Uterus (tissue), 4 donors: ENCODE results near the gene ABCC8. TPM values are rescaled to one million over a fixed set of nuclear protein-coding genes. Genes with fewer than 3 reads are reported as not detected.

ENCODE experiments used
- DNase-seq, 2 donors: peaks; one replicate each; pipeline ENCODE4 v3.0.0-alpha.2; 2019 to 2020
- H3K27ac ChIP-seq, 2 donors: fragments of 200-600 bp; sonication (generic); 1 replicate in 1 of 2; 2 replicates in 1 of 2; pipeline ENCODE4 v1.5.1; 2016 to 2018
- H3K27me3 ChIP-seq, 2 donors: fragments of 200-600 bp; sonication (generic); one replicate each; pipeline ENCODE4 v1.5.1; 2018 to 2019; ENCODE audit warnings: control low read depth in 1 of 2
- H3K36me3 ChIP-seq, 2 donors: fragments of 200-600 bp; sonication (generic); one replicate each; pipeline ENCODE4 v1.5.1; 2019; ENCODE audit warnings: control low read depth in 1 of 2
- H3K4me1 ChIP-seq, 2 donors: fragments of 200-600 bp; sonication (generic); one replicate each; pipeline ENCODE4 v1.5.1; 2018 to 2019; ENCODE audit warnings: control low read depth in 1 of 2
- H3K4me3 ChIP-seq, 2 donors: fragments of 200-600 bp; sonication (generic); 1 replicate in 1 of 2; 2 replicates in 1 of 2; pipeline ENCODE4 v1.5.1; 2018 to 2019; ENCODE audit warnings: mild to moderate bottlenecking in 1 of 2
- H3K9me3 ChIP-seq, 2 donors: fragments of 200-600 bp; sonication (generic); one replicate each; pipeline ENCODE4 v1.5.1; 2019; ENCODE audit warnings: control low read depth in 1 of 2
- POLR2A ChIP-seq, 2 donors: fragments of 450-650 bp; IDR thresholded peaks; one replicate each; pipeline ENCODE4 v1.6.1; 2016; ENCODE audit warnings: antibody characterized with exemption in 2 of 2, mild to moderate bottlenecking in 1 of 2, moderate library complexity in 1 of 2
- intact Hi-C: fragments of 100-400 bp; cut with DNase I; formaldehyde crosslinking; loops from one replicate; pipeline ENCODE4 v1.15.1; 2023; ENCODE audit warnings: low total_unique reads
- total RNA-seq, 4 donors: library from RNA; depleted of rRNA in 3 of 4; stranded (reverse); fragments of >200 nt in 3 of 4; gene quantifications; one replicate each; pipeline versions ENCODE4 v1.1.0 to v1.2.4, GENCODE V29; 2014 to 2023
- TF ChIP-seq, protein P1 (sequence below), 4 experiments: fragments of 200-600 bp in 2 of 4; fragments of 450-650 bp in 2 of 4; sonication (generic) in 2 of 4; IDR thresholded peaks; one replicate each; pipeline ENCODE4 v1.5.1; 2016 to 2019; ENCODE audit warnings: antibody characterized with exemption in 4 of 4, mild to moderate bottlenecking in 2 of 4, moderate library complexity in 1 of 4
- donor health status: DM: yes; HTN: yes; CAD: no.

ABCC8 gene
- total RNA-seq, 4 donors from 2014 or later = under 0.01 to 5.5 (median 1.9) TPM; not detected in 1

DNA sequence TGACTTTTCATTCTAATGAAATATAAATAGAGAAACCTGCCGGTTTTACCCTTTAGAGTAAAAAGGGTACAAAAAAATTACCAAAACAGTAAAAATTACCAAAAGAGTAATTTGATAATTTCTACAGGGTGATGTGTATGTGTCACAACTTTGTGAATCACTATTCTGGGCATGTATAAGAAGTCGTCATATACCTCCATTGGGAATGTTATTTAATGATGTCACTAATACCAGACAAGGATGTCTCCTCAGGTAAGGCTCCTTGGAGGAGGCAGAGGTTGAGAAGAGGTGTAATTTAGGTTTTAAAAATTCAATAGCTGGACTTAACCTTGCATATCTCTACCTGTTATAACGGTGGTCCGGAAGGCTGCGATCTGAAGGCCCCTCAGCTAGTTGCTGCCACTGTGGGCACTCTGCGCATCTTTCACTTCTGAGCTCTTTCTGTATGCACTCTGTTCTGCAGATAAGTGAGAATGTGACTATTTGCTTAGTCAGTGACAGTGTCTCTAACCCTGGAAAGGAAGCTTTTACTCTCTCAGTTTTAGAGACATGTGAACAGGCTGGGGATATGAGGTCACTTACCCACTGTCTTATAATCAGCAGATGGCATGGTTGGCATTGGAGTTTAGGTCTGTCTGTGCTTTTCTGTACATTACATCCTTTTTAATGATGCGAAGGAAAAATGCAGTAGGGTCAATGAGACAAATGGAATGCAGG lies 126.0 kb downstream of the ABCC8 start:
- no peak overlapping the region for H3K4me3 ChIP-seq
- TF ChIP-seq POLR2A (IDR thresholded peaks at IDR 0.05) = no peak
- TF ChIP-seq, protein P1, sequence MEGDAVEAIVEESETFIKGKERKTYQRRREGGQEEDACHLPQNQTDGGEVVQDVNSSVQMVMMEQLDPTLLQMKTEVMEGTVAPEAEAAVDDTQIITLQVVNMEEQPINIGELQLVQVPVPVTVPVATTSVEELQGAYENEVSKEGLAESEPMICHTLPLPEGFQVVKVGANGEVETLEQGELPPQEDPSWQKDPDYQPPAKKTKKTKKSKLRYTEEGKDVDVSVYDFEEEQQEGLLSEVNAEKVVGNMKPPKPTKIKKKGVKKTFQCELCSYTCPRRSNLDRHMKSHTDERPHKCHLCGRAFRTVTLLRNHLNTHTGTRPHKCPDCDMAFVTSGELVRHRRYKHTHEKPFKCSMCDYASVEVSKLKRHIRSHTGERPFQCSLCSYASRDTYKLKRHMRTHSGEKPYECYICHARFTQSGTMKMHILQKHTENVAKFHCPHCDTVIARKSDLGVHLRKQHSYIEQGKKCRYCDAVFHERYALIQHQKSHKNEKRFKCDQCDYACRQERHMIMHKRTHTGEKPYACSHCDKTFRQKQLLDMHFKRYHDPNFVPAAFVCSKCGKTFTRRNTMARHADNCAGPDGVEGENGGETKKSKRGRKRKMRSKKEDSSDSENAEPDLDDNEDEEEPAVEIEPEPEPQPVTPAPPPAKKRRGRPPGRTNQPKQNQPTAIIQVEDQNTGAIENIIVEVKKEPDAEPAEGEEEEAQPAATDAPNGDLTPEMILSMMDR (IDR thresholded peaks at IDR 0.05) = no peak
- intact Hi-C loops = no loop called here
- no peaks in the 10 kb centered on the region for H3K27me3 ChIP-seq
- no peak for DNase-seq
- H3K9me3 ChIP-seq = no peaks in the 10 kb centered on the region
- H3K27ac ChIP-seq = no peak overlapping the region
- no peaks in the 10 kb centered on the region for H3K4me1 ChIP-seq
- no peaks in the 10 kb centered on the region for H3K36me3 ChIP-seq

DNA sequence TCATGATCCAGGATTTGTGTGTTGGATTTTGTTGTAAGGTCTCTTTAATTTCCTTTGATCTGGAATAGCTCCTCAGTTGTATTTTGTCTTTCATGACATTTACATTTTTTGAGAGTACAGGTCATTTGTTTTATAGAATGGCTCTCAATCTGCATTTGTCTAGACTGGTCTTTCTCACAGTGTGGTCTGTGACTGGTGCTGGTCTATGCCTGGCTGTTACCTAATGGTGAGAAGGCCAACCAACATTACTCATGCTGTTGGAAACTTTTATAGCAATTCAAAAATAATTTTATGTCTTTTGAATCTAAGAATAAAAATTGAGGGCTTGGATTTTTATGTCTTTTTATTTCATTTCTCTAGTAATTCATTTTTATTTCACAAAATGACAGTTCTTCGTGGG lies 129.0 kb downstream of the ABCC8 start:
- Histone ChIP-seq H3K27ac (no peak overlapping the region), H3K4me1 (no peaks in the 10 kb centered on the region), H3K4me3 (no peak overlapping the region), H3K36me3 (no peaks in the 10 kb centered on the region), H3K9me3 (no peaks in the 10 kb centered on the region), H3K27me3 (no peaks in the 10 kb centered on the region)
- intact Hi-C loops = no loop called here
- DNase-seq = no peak
- TF ChIP-seq, protein P1 (IDR thresholded peaks at IDR 0.05) = no peak
- TF ChIP-seq POLR2A (IDR thresholded peaks at IDR 0.05) = no peak

DNA sequence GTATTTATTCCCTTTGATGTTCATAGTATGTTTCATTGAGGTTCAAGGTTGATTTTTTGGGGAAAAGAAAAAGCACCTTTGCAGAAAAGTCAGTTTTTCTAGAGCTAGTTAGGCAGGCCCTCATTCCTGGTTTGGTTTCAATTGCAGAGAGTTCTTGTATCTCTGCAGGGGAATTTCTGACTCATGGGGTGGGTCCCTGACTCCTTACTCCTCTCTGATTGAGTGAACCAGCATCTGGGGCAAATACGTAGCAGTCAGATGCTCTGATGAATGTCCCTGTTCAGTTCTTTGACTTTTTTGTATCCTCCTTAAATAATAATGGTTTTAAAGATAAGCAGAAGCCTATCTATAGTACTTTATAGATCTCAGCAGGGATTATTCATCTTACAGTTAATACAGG lies 132.7 kb downstream of the ABCC8 start:
- DNase-seq = no peak
- no peaks in the 10 kb centered on the region for H3K36me3 ChIP-seq
- no peak overlapping the region for H3K27ac ChIP-seq
- no peaks in the 10 kb centered on the region for H3K9me3 ChIP-seq
- TF ChIP-seq, protein P1 (IDR thresholded peaks at IDR 0.05) = no peak
- no peak for TF ChIP-seq POLR2A (IDR thresholded peaks at IDR 0.05)
- H3K4me3 ChIP-seq = no peak overlapping the region
- H3K27me3 ChIP-seq = no peaks in the 10 kb centered on the region
- intact Hi-C loops = no loop called here
- no peaks in the 10 kb centered on the region for H3K4me1 ChIP-seq

DNA sequence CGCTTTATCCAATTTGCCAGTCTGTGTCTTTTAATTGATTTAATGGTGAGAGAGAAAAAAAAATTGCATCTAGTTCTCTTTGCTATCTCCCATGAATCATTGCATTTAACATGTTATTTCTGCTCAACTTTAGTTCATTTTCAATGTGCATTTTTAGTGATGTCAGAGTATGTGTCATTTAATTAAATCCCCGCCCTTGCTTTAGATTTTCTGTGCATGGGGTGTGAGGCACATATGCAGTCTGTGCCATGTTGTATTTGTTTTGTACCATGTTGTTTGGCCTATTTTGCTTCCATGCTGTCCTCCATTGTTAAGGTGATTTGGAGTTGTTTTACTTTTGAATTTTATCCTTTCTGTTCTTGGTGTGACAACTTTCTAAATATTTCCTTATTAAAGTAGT lies 133.4 kb downstream of the ABCC8 start:
- H3K27me3 ChIP-seq = no peaks in the 10 kb centered on the region
- no peaks in the 10 kb centered on the region for H3K36me3 ChIP-seq
- TF ChIP-seq POLR2A (IDR thresholded peaks at IDR 0.05) = no peak
- TF ChIP-seq, protein P1 (IDR thresholded peaks at IDR 0.05) = no peak
- intact Hi-C loops = no loop called here
- no peaks in the 10 kb centered on the region for H3K4me1 ChIP-seq
- no peak overlapping the region for H3K4me3 ChIP-seq
- no peak for DNase-seq
- no peak overlapping the region for H3K27ac ChIP-seq
- no peaks in the 10 kb centered on the region for H3K9me3 ChIP-seq

Other genes with a start within 250 kb of the ABCC8 start
- gene NUCB2, start 200.1 kb downstream of the ABCC8 start, total RNA-seq = 100 to 1,000 TPM in 1 of 4 donors, 10 to 100 TPM in 3; 22.0 to 132 (median 68.3) TPM
- gene NCR3LG1, start 125.0 kb downstream of the ABCC8 start, total RNA-seq = 1 to 10 TPM in 2 of 4 donors, under 1 TPM in 2; 0.29 to 4.6 (median 0.91) TPM
- gene KCNJ11, start 88.2 kb downstream of the ABCC8 start, total RNA-seq = 1 to 10 TPM in 1 of 4 donors, under 1 TPM in 1, not detected in 2; 0.83 to 3.9 TPM
- gene USH1C, start 67.6 kb upstream of the ABCC8 start, total RNA-seq = under 1 TPM in 2 of 4 donors, not detected in 2; 0.35 to 0.46 TPM
- under 1 TPM in 1 of 4 donors, not detected in 3; under 0.01 TPM for gene OTOG, start 70.4 kb upstream of the ABCC8 start, total RNA-seq
- gene MYOD1, start 242.7 kb upstream of the ABCC8 start, total RNA-seq = not detected